Measurements from ENCODE around the gene LRRC30.

The LRRC30 gene

GRCh38 chr18:7230626-7231349 is at the start of gene LRRC30:
Gene LRRC30 (plus strand): TSS chr18:7231089. CDS start chr18:7231139, 50 bp downstream.
- H2AFZ ChIP-seq (ENCODE audit: low read length) = no peak within 1 kb of the TSS
- no peak within 1 kb of the TSS for H3K4me3 ChIP-seq (ENCODE audit: low read depth, low read length, poor library complexity, severe bottlenecking)
- no peaks in the 10 kb centered on the region for H3K27me3 ChIP-seq (ENCODE audit: insufficient read depth, low read length)
- H3K4me2 ChIP-seq (ENCODE audit: low read length) = no peak within 1 kb of the TSS
- H3K9me2 ChIP-seq (ENCODE audit: low read depth, low read length) = no peaks in the 10 kb centered on the region
- no peaks in the 10 kb centered on the region for H3K4me1 ChIP-seq (ENCODE audit: insufficient read depth, low read length, severe bottlenecking)
- TF ChIP-seq CTCF (IDR thresholded peaks at IDR 0.05; ENCODE audit: low read length) = no peak
- H3K27ac ChIP-seq (ENCODE audit: low read depth, low read length, poor library complexity, severe bottlenecking) = no peak within 1 kb of the TSS
- H3K79me2 ChIP-seq (ENCODE audit: insufficient read depth, low read length) = no peaks in the 10 kb centered on the region
- H3F3A ChIP-seq (ENCODE audit: insufficient read depth, low read length) = no peaks in the 10 kb centered on the region
- H3K9ac ChIP-seq (ENCODE audit: low read length) = no peak within 1 kb of the TSS
- H3K9me3 ChIP-seq (ENCODE audit: low read length) = no peaks in the 10 kb centered on the region
- H4K20me1 ChIP-seq (ENCODE audit: insufficient read depth, low read length) = no peaks in the 10 kb centered on the region
- H3K36me3 ChIP-seq (ENCODE audit: insufficient read depth, low read length) = no peaks in the 10 kb centered on the region

GRCh38 chr18:7185701-7186100 is 45.2 kb upstream of the LRRC30 start:
- H3K4me2 ChIP-seq (ENCODE audit: low read length) = no peak overlapping the region

GRCh38 chr18:7190547-7191156 is 40.2 kb upstream of the LRRC30 start:
- H3K9me2 ChIP-seq (ENCODE audit: low read depth, low read length) = no peaks in the 10 kb centered on the region
- TF ChIP-seq EZH2 (IDR thresholded peaks at IDR 0.05; ENCODE audit: borderline replicate concordance, low read length) (no peak), CTCF (IDR thresholded peaks at IDR 0.05; ENCODE audit: low read length) (no peak)
- H3K79me2 ChIP-seq (ENCODE audit: insufficient read depth, low read length) = no peaks in the 10 kb centered on the region
- no peak overlapping the region for H3K4me3 ChIP-seq (ENCODE audit: low read depth, low read length, poor library complexity, severe bottlenecking)
- H3K4me1 ChIP-seq (ENCODE audit: insufficient read depth, low read length, severe bottlenecking) = no peaks in the 10 kb centered on the region
- H3F3A ChIP-seq (ENCODE audit: insufficient read depth, low read length) = no peaks in the 10 kb centered on the region
- no peaks in the 10 kb centered on the region for H4K20me1 ChIP-seq (ENCODE audit: insufficient read depth, low read length)
- H3K27ac ChIP-seq (ENCODE audit: low read depth, low read length, poor library complexity, severe bottlenecking) = no peak overlapping the region
- H3K9me3 ChIP-seq (ENCODE audit: low read length) = no peaks in the 10 kb centered on the region
- no peak overlapping the region for H2AFZ ChIP-seq (ENCODE audit: low read length)
- no peak overlapping the region for H3K9ac ChIP-seq (ENCODE audit: low read length)
- no peak overlapping the region for H3K4me2 ChIP-seq (ENCODE audit: low read length)
- H3K27me3 ChIP-seq (ENCODE audit: insufficient read depth, low read length) = no peaks in the 10 kb centered on the region
- H3K36me3 ChIP-seq (ENCODE audit: insufficient read depth, low read length) = no peaks in the 10 kb centered on the region

More at GRCh38 chr18:7185701-7186100, 45.2 kb upstream of the LRRC30 start:
- Histone ChIP-seq H3K4me1 (ENCODE audit: insufficient read depth, low read length, severe bottlenecking) (no peaks in the 10 kb centered on the region), H3F3A (ENCODE audit: insufficient read depth, low read length) (no peaks in the 10 kb centered on the region), H3K27ac (ENCODE audit: low read depth, low read length, poor library complexity, severe bottlenecking) (no peak overlapping the region), H3K36me3 (ENCODE audit: insufficient read depth, low read length) (no peaks in the 10 kb centered on the region), H3K9ac (ENCODE audit: low read length) (no peak overlapping the region), H4K20me1 (ENCODE audit: insufficient read depth, low read length) (no peaks in the 10 kb centered on the region), H2AFZ (ENCODE audit: low read length) (no peak overlapping the region), H3K79me2 (ENCODE audit: insufficient read depth, low read length) (no peaks in the 10 kb centered on the region), H3K27me3 (ENCODE audit: insufficient read depth, low read length) (no peaks in the 10 kb centered on the region), H3K4me3 (ENCODE audit: low read depth, low read length, poor library complexity, severe bottlenecking) (no peak overlapping the region), H3K9me3 (ENCODE audit: low read length) (no peaks in the 10 kb centered on the region), H3K9me2 (ENCODE audit: low read depth, low read length) (no peaks in the 10 kb centered on the region)
- TF ChIP-seq EZH2 (IDR thresholded peaks at IDR 0.05; ENCODE audit: borderline replicate concordance, low read length) (no peak), CTCF (IDR thresholded peaks at IDR 0.05; ENCODE audit: low read length) (no peak)

Data from OCI-LY1 (cell line).